H1 (cell line): ENCODE data around the gene RAB24. TPM values are rescaled to one million over a fixed set of nuclear protein-coding genes. Genes with fewer than 3 reads are reported as not detected.

Source experiments
- CTCF ChIA-PET: fragments of 300-600 bp; sonication (Branson Sonifier 250); formaldehyde crosslinking; loops from one replicate; lab custom pipeline; 2021; ENCODE audit not compliant: partially characterized antibody; lab: Charles Lee
- POLR2A ChIA-PET: fragments of 300-600 bp; sonication (Branson Sonifier 250); formaldehyde crosslinking; loops from one replicate; lab custom pipeline; 2021; ENCODE audit warnings: inconsistent platforms; ENCODE audit not compliant: partially characterized antibody; lab: Charles Lee
- DNase-seq, 2 experiments: peaks; one replicate each; pipeline versions ENCODE4 v3.0.0 to v3.0.0-alpha.2; 2010 to 2022; ENCODE audit warnings: low spot score in 2 of 2, low read depth in 1 of 2, mixed read lengths in 1 of 2
- FAIRE-seq: peaks from 2 replicates; lab custom pipeline; 2011; peaks lifted over from hg19 to GRCh38; lab: Jason Lieb, UNC
- H2AFZ ChIP-seq: 2 replicates; pipeline ENCODE4 v1.8.1; 2012; ENCODE audit warnings: low read length, inconsistent platforms
- H2AK5ac ChIP-seq: 2 replicates; pipeline ENCODE4 v1.6.1; 2013; ENCODE audit warnings: low read depth, low read length
- H2BK120ac ChIP-seq: replicated peaks from 2 replicates; pipeline ENCODE3; 2013; ENCODE audit warnings: low read depth, low read length, inconsistent platforms
- H2BK12ac ChIP-seq: 2 replicates; pipeline ENCODE4 v1.6.1; 2013; ENCODE audit warnings: low read depth, low read length
- H2BK15ac ChIP-seq: 2 replicates; pipeline ENCODE4 v1.6.1; 2013; ENCODE audit warnings: low read length
- H2BK20ac ChIP-seq: 2 replicates; pipeline ENCODE4 v1.6.1; 2013; ENCODE audit warnings: low read length
- H2BK5ac ChIP-seq: 2 replicates; pipeline ENCODE4 v1.6.1; 2013; ENCODE audit warnings: low read depth, low read length
- H3K14ac ChIP-seq: 2 replicates; pipeline ENCODE4 v1.6.1; 2013; ENCODE audit warnings: inconsistent platforms; ENCODE audit not compliant: insufficient read length
- H3K18ac ChIP-seq: 2 replicates; pipeline ENCODE4 v1.6.1; 2013; ENCODE audit warnings: low read length; ENCODE audit errors: extremely low read depth
- H3K23ac ChIP-seq: 2 replicates; pipeline ENCODE4 v1.6.1; 2013; ENCODE audit warnings: inconsistent platforms; ENCODE audit not compliant: insufficient read length
- H3K23me2 ChIP-seq: 2 replicates; pipeline ENCODE4 v1.6.1; 2013; ENCODE audit warnings: low read depth, low read length
- H3K27ac ChIP-seq: 2 replicates; pipeline ENCODE4 v1.6.1; 2011; ENCODE audit warnings: low read depth, low read length, inconsistent platforms
- H3K27me3 ChIP-seq, 4 experiments: replicated peaks in 1 of 4; 1 replicate in 1 of 4; 2 replicates in 3 of 4; pipeline versions ENCODE4 v1.6.1 to v1.8.1; 2011 to 2013; ENCODE audit warnings: low read length in 3 of 4, mild to moderate bottlenecking in 3 of 4, inconsistent platforms in 2 of 4, mixed read lengths in 2 of 4, moderate library complexity in 1 of 4; ENCODE audit not compliant: control insufficient read depth in 3 of 4, insufficient read depth in 3 of 4; ENCODE audit errors: extremely low read depth in 1 of 4
- H3K36me3 ChIP-seq, 4 experiments: 2 replicates each; pipeline versions ENCODE4 v1.6.1 to v1.8.1; 2011 to 2013; ENCODE audit warnings: mild to moderate bottlenecking in 4 of 4, low read length in 3 of 4, moderate library complexity in 2 of 4, control low read depth in 1 of 4, inconsistent platforms in 1 of 4; ENCODE audit not compliant: insufficient read depth in 4 of 4, control insufficient read depth in 2 of 4
- H3K4ac ChIP-seq: replicated peaks from 2 replicates; pipeline ENCODE3; 2013; ENCODE audit warnings: low read length, low read depth, mixed read lengths, inconsistent platforms; ENCODE audit not compliant: insufficient read length
- H3K4me1 ChIP-seq, 4 experiments: replicated peaks in 1 of 4; 1 replicate in 1 of 4; 2 replicates in 3 of 4; pipeline versions ENCODE4 v1.6.1 to v1.8.1; 2011 to 2013; ENCODE audit warnings: low read length in 3 of 4, inconsistent platforms in 2 of 4, mixed read lengths in 1 of 4; ENCODE audit not compliant: insufficient read depth in 4 of 4, control insufficient read depth in 3 of 4
- H3K4me2 ChIP-seq, 2 experiments: 2 replicates each; pipeline versions ENCODE4 v1.6.1 to v1.8.1; 2011 to 2013; ENCODE audit warnings: low read depth in 2 of 2, low read length in 2 of 2, control low read depth in 1 of 2, inconsistent platforms in 1 of 2, mild to moderate bottlenecking in 1 of 2; ENCODE audit not compliant: insufficient read depth in 1 of 2
- H3K4me3 ChIP-seq, 4 experiments: fragments of 200-600, 300-600 bp in 1 of 4; sonication (generic), shearing (Covaris generic), sonication (Bioruptor Twin) in 1 of 4; 2 replicates each; pipeline versions ENCODE4 v1.5.1 to v1.8.1; 2011 to 2016; ENCODE audit warnings: low read length in 4 of 4, low read depth in 3 of 4, control low read depth in 2 of 4, inconsistent platforms in 2 of 4, mild to moderate bottlenecking in 2 of 4, mixed read lengths in 1 of 4, moderate library complexity in 1 of 4; ENCODE audit not compliant: insufficient read depth in 2 of 4; ENCODE audit errors: extremely low read depth in 1 of 4
- H3K56ac ChIP-seq: replicated peaks from 2 replicates; pipeline ENCODE3; 2013; ENCODE audit warnings: low read depth, mild to moderate bottlenecking, mixed read lengths, low read length, inconsistent platforms; ENCODE audit not compliant: insufficient read length
- H3K79me1 ChIP-seq: 2 replicates; pipeline ENCODE4 v1.6.1; 2013; ENCODE audit warnings: low read depth, low read length, control low read depth
- H3K79me2 ChIP-seq, 2 experiments: 2 replicates each; pipeline versions ENCODE4 v1.6.1 to v1.8.1; 2012 to 2013; ENCODE audit warnings: low read length in 2 of 2, mild to moderate bottlenecking in 2 of 2, inconsistent platforms in 1 of 2; ENCODE audit not compliant: insufficient read depth in 2 of 2, control insufficient read depth in 1 of 2
- H3K9ac ChIP-seq, 4 experiments: replicated peaks in 1 of 4; 1 replicate in 1 of 4; 2 replicates in 3 of 4; pipeline versions ENCODE4 v1.6.1 to v1.8.1; 2011 to 2013; ENCODE audit warnings: low read depth in 3 of 4, low read length in 3 of 4, control low read depth in 2 of 4, mild to moderate bottlenecking in 2 of 4, moderate library complexity in 2 of 4, inconsistent platforms in 1 of 4; ENCODE audit errors: extremely low read depth in 1 of 4
- H3K9me3 ChIP-seq, 2 experiments: 2 replicates each; pipeline versions ENCODE4 v1.6.1 to v1.8.1; 2012 to 2013; ENCODE audit warnings: mild to moderate bottlenecking in 2 of 2, moderate library complexity in 2 of 2, control low read depth in 1 of 2, inconsistent platforms in 1 of 2, low read depth in 1 of 2, low read length in 1 of 2, mixed read lengths in 1 of 2; ENCODE audit not compliant: insufficient read depth in 2 of 2
- H4K20me1 ChIP-seq, 2 experiments: replicated peaks in 1 of 2; 2 replicates each; pipeline versions ENCODE3 to v1.8.1; 2011 to 2013; ENCODE audit warnings: inconsistent platforms in 2 of 2, low read length in 2 of 2, mild to moderate bottlenecking in 1 of 2; ENCODE audit not compliant: insufficient read depth in 2 of 2, control insufficient read depth in 1 of 2
- H4K5ac ChIP-seq: 2 replicates; pipeline ENCODE4 v1.6.1; 2013; ENCODE audit warnings: low read length, low read depth, mixed read lengths, inconsistent platforms; ENCODE audit not compliant: insufficient read length
- H4K8ac ChIP-seq: 2 replicates; pipeline ENCODE4 v1.8.0; 2013; ENCODE audit warnings: mild to moderate bottlenecking, moderate library complexity, low read length, inconsistent platforms; ENCODE audit not compliant: insufficient read depth; ENCODE audit errors: extremely low read depth
- H4K91ac ChIP-seq: replicated peaks from 2 replicates; pipeline ENCODE3; 2013; ENCODE audit warnings: low read length, mixed read lengths, inconsistent platforms; ENCODE audit not compliant: insufficient read length
- SP1 ChIP-seq: IDR thresholded peaks from 2 replicates; pipeline ENCODE4 v1.6.1; 2011; ENCODE audit warnings: low read depth, low read length
- WGBS, 2 experiments: shearing (Covaris generic) in 1 of 2; methylation state at CpG; one replicate each; pipeline versions ENCODE4 v1.1.6 to v1.1.7; 2013 to 2015; ENCODE audit warnings: low lambda C conversion rate in 2 of 2, mixed read lengths in 2 of 2, inconsistent platforms in 1 of 2, low coverage in 1 of 2, missing lambda C conversion rate in 1 of 2; ENCODE audit not compliant: insufficient replicate concordance in 2 of 2, insufficient coverage in 1 of 2, insufficient read length in 1 of 2; ENCODE audit errors: extremely low coverage in 1 of 2, missing lambda C conversion rate in 1 of 2; 5-methylcytosine and 5-hydroxymethylcytosine counted together
- polyA plus RNA-seq, 7 experiments: library from polyadenylated mRNA; depleted of rRNA in 3 of 7; stranded (reverse) in 5 of 7; unstranded in 2 of 7; fragments of >200 nt in 5 of 7; fragments of 200-250 nt in 2 of 7; gene quantifications; 1 replicate in 5 of 7; 2 replicates in 1 of 7; 4 replicates in 1 of 7; pipeline versions ENCODE4 v1.2.1 to v1.2.3, GENCODE V29; 2011 to 2013; ENCODE audit warnings: missing spikeins in 2 of 7, mixed read lengths in 2 of 7
- total RNA-seq: library from RNA; stranded (reverse); fragmentation: NEBNext Ultra II Directional; extraction: Animal tissue kit (Norgen Biotek cat#: 25700); gene quantifications from 2 replicates; pipeline ENCODE4 v1.2.1, GENCODE V29; 2021

Gene RAB24
- total and polyA plus RNA-seq, 2 of the 8 experiments (the other 6 are each of a cell fraction or from before 2014, with no cell fraction given): 18.8 to 33.8 TPM

GRCh38 chr5:177353093-177353492 lies 49.6 kb upstream of the RAB24 start:
- no peak for DNase-seq
- WGBS, 2 experiments: 89% methylated on average over 1 of the region's 5 CpGs; no CpG with 5 or more reads in 1 of the 2 experiments
- no peak overlapping the region for H3K9ac ChIP-seq
- no peak overlapping the region for H3K4ac ChIP-seq
- TF ChIP-seq SP1: no peak
- TF ChIP-seq, all 59 proteins: peak for 0
- no peak overlapping the region for H3K4me3 ChIP-seq
- CTCF ChIA-PET: interaction anchor here (1.2 to 11.2 kb wide), 5 partner anchors 8 to 35 kb away, joined by 4 to 142 read pairs (median 20); no protein-coding TSS in a partner anchor
- no peak overlapping the region for H3K27ac ChIP-seq
- peaks cover 12 to 30% of the 10 kb centered on the region in 2 experiments for H3K79me2 ChIP-seq
- H3K27me3 ChIP-seq: peaks cover 0 to 5% (median 0%) of the 10 kb centered on the region in 4 experiments; a peak in 2 of 7 replicates
- H3K9me3 ChIP-seq: no peaks in the 10 kb centered on the region
- no peak overlapping the region for H3K4me2 ChIP-seq
- H2BK120ac ChIP-seq: no peak overlapping the region
- H3K14ac ChIP-seq: no peak overlapping the region
- H3K79me1 ChIP-seq: peaks cover 12% of the 10 kb centered on the region; the same call in 1 of the 2 replicates
- peaks cover 0 to 2% (median 0%) of the 10 kb centered on the region in 4 experiments; a peak in 3 of 8 replicates for H3K36me3 ChIP-seq
- FAIRE-seq: no peak
- H3K56ac ChIP-seq: no peak overlapping the region
- POLR2A ChIA-PET: interaction anchor here (1.7 to 8.1 kb wide), 5 partner anchors 8 to 41 kb away, joined by 7 to 66 read pairs (median 18); no protein-coding TSS in a partner anchor
- no peak overlapping the region for H2BK5ac ChIP-seq
- peaks cover 8% of the 10 kb centered on the region for H3K23me2 ChIP-seq
- H3K4me1 ChIP-seq: peaks cover 0 to 13% (median 4%) of the 10 kb centered on the region in 4 experiments; a peak in 4 of 7 replicates
- H2AFZ ChIP-seq: no peak overlapping the region
- no peak overlapping the region for H2AK5ac ChIP-seq
- no peak overlapping the region for H2BK20ac ChIP-seq
- H2BK12ac ChIP-seq: no peak overlapping the region
- no peak overlapping the region for H4K8ac ChIP-seq
- H4K91ac ChIP-seq: no peak overlapping the region
- no peak overlapping the region for H4K5ac ChIP-seq
- H3K23ac ChIP-seq: no peak overlapping the region
- H3K18ac ChIP-seq: no peak overlapping the region
- peaks cover 3 to 5% of the 10 kb centered on the region in 2 experiments for H4K20me1 ChIP-seq
- no peak overlapping the region for H2BK15ac ChIP-seq
